Cardiac muscle cell (in vitro differentiated cells and primary cell): ENCODE measurements around the gene CDC14C. TPM values are rescaled to one million over a fixed set of nuclear protein-coding genes. Genes with fewer than 3 reads are reported as not detected.

Experiments
- DNase-seq, 2 donors: peaks; one replicate each; pipeline versions ENCODE4 v3.0.0 to v3.0.0-alpha.2; 2010 to 2017; ENCODE audit warnings: low read depth in 1 of 2, low spot score in 1 of 2
- H3K27ac ChIP-seq: fragments of 200-600 bp; sonication (generic); 2 replicates; pipeline ENCODE4 v1.5.1; 2016
- H3K27me3 ChIP-seq: fragments of 200-600 bp; sonication (generic); 2 replicates; pipeline ENCODE4 v1.6.0; 2016; ENCODE audit warnings: control low read depth
- H3K36me3 ChIP-seq: fragments of 200-600 bp; sonication (generic); 2 replicates; pipeline ENCODE4 v1.5.1; 2016; ENCODE audit warnings: control low read depth
- H3K4me1 ChIP-seq: fragments of 200-600 bp; sonication (generic); 2 replicates; pipeline ENCODE4 v1.8.1; 2017; ENCODE audit warnings: low read depth, mild to moderate bottlenecking, mixed run types
- H3K4me3 ChIP-seq: fragments of 200-600 bp; sonication (generic); 2 replicates; pipeline ENCODE4 v1.5.1; 2016; ENCODE audit warnings: mild to moderate bottlenecking
- H3K9me3 ChIP-seq: fragments of 200-600 bp; sonication (generic); 2 replicates; pipeline ENCODE4 v1.5.1; 2017; ENCODE audit warnings: low read depth, mild to moderate bottlenecking, control low read depth
- CTCF ChIP-seq: IDR thresholded peaks from 2 replicates; pipeline ENCODE4 v1.5.1; 2012; ENCODE audit warnings: low read depth, mild to moderate bottlenecking, low read length
- polyA plus RNA-seq: library from polyadenylated mRNA; unstranded; fragments of >200 nt; fragmentation: Nextera tagmentation; extraction: Ambion mirVana; gene quantifications from 2 replicates; pipeline ENCODE4 v1.2.1, GENCODE V29; 2016
- total RNA-seq: library from RNA; depleted of rRNA; stranded (reverse); fragments of >200 nt; gene quantifications from 2 replicates; pipeline ENCODE4 v1.2.3, GENCODE V29; 2016

Gene CDC14C
- total and polyA plus RNA-seq, 2 experiments from 2014 or later, result 0.06 TPM; not detected in 1

- H3K4me1 ChIP-seq, result no peaks in the 10 kb centered on the region
- no peaks in the 10 kb centered on the region for H3K27me3 ChIP-seq
- no peak overlapping the region for H3K27ac ChIP-seq
- no peak for DNase-seq
- H3K36me3 ChIP-seq, result no peaks in the 10 kb centered on the region
- no peak overlapping the region for H3K4me3 ChIP-seq
- no peaks in the 10 kb centered on the region for H3K9me3 ChIP-seq
- TF ChIP-seq CTCF, result no peak
Observed at GRCh38 chr7:48976850-48977249, 52.5 kb downstream of the CDC14C start.
